NOMO-1 treated with DMSO at 0.1 percent for 48 hours (cell line): ENCODE results near the gene YKT6.
A peak's percentile ranks its signal among the peaks of the same experiment; 100 is the strongest.
"Not testable (repeated sequence)": the region's sequence is repeated elsewhere in the genome, so short reads cannot be mapped to it uniquely, and the experiment has no call there.

Source experiments
- DNase-seq: peaks from one replicate; lab custom pipeline; 2025; ENCODE audit not compliant: unreplicated experiment; lab: John Stamatoyannopoulos, UW

Gene YKT6

DNA sequence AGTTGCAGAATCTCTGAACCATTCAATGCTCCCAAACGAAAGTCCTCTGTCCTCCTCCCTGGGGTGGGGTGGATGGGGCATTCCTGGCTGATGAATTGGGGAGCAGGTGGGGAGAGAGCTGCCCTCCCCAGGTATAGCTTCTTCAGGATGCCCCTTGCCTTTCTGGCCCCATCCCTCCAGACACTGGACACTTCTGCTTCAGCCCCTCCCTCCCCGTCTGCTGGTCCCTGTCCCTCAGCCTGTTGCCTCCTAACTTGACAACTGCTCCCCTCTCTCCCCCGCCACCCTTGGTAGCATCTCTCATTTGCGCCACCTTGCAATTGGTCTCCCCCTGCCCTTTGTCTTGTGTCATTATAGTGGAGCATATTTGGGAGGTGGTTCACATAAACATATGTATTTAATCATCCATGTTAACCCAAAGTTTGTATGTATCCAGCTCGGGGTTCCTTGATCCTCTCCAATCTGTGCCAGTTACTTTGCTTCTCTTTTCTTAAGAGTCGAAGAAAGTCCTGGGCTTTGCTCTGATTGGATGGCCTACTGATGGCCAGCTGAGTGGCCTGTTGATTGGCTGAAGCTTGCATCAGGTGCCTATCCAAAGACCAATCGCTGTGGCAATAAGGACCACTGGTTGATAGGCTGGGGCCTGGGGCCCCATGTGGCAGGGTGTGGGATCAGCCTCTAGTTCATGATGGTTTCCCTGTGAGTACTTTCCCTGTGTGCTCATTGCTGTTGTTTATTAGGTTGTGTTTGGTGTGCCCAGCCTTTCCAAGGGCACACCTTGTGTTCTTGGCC, 7.6 kb upstream of the YKT6 start:
- no peak for DNase-seq

DNA sequence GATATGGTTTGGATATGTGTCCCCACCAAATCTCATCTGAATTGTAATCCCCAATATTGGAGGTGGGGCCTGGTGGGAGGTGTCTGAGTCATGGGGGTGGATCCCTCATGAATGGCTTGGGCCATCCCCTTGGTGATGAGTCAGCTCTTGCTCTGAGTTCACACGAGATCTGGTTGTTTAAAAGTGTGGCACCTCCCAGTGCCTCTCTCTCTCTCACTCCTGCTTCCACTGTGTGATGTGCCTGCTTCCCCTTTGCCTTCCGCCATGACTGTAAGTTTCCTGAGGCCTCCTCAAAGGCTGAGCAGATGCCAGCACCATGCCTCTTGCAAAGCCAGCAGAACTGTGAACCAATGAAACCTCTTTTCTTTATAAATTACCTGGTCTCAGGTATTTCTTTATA, 6.7 kb upstream of the YKT6 start:
- DNase-seq = no peak

- no peak for DNase-seq
Measured at GRCh38 chr7:44194562-44195145, 6.1 kb upstream of the YKT6 start.

DNA sequence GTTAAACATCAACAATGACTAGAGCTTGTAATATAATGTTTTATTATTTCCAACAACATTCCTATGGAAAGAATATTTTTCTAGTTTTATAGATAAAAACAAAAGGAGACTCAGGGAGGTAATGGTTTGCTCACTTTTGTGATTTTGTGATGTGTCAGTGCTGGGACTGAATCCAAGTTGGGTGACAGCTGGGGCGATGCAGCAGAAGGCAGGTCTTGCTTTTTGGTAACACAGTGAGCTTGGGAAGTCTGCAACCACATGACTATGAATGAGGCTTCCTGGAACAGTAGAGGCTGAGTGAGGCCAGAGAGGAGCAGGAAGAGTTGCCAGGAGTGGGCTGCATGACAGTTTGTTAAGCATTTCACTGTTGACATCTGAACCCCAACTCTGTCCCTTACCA, 4.9 kb upstream of the YKT6 start:
- DNase-seq = no peak

DNA sequence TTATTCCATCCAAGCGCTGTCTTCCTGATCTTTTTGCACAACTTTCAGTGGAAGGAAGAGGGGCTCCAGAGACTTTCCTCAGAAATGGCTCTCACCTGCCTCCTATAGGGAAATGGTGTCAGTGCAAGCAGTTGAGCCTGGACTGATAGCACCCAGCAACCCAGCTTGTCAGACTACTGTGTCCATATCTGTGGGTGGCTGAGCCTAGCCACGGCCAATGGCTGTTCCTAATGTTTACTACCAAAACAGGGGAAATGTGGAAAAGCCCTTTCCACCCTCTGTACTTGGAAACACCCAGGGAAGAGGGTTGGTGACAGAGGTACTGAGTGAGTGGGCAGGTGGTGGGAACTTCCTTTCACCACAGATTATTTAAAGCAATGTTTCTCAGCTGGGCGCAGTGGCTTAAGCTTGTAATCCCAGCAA, 4.3 kb upstream of the YKT6 start:
- peak; percentile 28 for DNase-seq

- DNase-seq = no peak
Measured at GRCh38 chr7:44197474-44197873, 3.3 kb upstream of the YKT6 start.

- DNase-seq = not testable (repeated sequence)
Measured at GRCh38 chr7:44200163-44200562, 615 bp upstream of the YKT6 start.

DNA sequence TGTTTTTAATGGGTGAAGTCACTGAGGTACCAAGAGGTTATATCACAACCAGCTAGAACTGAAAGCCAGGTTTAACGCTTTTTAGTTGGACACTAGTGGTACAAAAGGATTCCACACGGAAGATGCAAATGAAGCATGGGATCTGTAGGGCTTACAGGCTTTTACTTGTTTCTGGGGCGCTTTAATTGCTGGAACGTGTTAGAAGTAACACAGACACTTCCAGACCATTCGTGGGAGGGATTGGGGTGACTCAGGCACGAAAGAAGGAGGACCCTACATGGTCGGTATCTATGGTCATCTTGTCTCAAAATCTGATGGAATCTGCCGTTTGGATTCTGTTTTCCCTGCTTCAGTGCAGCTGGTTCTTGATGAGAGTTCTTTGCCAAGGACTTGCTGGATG, 1.0 kb downstream of the YKT6 start:
- no peak for DNase-seq

DNA sequence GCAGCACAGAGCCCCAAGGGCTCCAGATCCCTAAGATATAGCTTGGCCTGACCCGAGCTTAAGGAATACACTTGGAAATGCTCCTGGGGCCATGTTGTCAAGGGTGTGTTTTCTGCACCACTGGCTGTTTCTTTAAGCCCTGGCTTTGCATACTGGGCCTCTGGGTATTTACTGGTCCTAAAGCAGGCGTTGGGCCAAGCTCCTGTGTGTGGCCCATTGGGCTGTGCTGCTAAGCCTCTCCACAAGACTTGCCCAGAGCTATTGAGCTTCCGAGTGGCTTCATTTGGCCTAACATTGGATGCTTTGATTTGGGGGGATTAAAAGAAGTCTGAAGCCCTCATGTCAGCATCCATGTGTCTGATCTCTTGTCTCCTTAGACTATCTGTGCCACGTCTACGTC, 5.2 kb downstream of the YKT6 start:
- no peak for DNase-seq

DNA sequence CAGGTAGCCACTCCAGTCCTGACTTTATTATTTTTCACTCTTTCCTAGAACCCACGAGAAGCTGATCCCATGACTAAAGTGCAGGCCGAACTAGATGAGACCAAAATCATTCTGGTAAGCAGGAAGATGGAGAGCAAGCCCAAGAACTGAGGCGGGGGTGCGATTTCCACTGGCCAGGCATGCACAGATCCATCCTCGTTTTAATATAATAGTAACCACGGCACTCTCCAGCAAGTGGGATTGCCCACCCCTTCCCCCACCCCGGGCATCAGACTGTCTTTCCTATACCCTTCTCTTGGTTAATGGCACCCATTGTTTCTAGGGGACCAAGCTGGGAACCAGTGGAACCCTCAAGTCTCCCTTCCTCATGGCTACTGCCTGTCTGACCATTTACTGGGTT, 7.3 kb downstream of the YKT6 start:
- DNase-seq = no peak

- DNase-seq = no peak
Measured at GRCh38 chr7:44210107-44210506, 9.3 kb downstream of the YKT6 start.

DNA sequence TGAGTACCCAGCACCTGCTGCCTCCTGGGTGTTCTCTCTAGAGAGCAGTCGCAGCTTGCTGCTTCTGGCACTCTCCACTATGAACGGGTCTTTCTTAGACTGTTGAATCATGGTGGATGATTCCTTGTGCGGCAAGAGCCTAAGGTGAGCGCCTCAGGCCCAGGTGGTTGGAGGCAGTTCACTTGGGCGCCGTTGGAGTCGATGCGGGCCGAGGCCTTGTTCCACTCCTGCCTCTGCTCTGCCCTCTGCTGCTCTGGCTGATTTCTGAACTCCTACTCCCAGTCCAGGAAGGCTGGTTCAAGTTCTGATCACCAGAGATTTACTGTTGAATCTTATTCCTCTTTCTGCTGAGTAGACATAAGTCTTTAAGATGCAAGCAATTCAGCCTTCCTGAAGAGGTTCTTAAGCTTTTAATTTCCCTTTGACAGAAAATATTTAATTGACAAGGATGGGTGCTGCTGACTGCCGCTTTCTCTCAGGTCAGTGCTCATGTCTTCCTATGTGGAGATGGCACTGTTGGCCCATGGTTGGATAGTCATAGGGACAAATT, 10.4 kb downstream of the YKT6 start:
- no peak for DNase-seq

DNA sequence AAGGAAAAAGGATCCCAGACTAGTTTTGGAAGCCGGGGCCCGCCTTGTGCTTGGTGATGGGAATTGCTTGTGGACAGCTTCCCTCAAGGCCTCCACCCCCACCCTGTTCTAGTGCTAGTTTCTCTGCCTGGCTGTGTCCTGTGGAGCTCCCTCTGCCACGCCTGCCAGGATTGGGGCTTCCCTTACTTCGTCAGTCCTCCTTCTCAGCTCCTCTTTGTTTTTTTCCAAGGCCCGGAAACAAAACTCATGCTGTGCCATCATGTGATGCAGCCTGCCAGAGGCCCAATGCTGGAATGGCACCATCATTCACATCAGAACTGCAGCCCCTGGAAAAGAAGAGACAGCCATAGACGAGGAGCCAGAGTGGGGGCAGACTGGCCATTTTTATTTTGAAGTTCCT, 11.2 kb downstream of the YKT6 start:
- no peak for DNase-seq

GRCh38 chr7:44212581-44213184, 11.9 kb downstream of the YKT6 start:
- DNase-seq = no peak

DNA sequence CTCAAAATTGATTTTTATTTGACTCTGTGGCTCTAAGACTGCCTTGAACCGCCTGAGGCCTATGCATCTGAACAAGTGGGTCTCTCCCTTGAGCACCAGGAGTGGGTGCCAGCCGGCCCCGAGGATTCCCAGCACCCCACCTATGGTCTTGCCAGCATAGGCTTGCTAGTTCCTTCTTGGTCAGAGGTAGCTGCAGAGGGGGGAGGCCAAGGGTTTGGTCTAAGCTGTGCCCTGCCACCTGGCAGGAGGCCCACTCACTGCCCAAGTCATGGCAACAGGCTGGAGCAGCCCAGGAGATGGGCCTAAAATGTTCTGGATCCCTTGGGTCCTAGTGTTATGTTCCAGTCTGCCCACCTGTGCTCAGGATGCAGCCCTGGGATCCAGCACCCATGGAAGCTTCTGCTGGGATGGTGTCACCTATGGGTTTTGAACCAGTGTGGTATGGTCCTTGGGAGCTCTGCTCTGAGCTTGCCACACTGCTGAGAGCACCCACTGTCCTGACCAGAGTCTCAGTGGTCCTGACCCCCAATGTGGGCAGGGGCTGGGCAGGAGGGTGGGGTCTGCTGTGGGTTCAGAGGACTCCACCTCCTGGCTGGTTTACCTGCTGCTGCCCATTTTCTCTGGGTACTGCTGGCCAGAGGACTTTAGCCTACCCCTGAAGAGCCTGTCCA, 12.6 kb downstream of the YKT6 start:
- no peak for DNase-seq

- DNase-seq = peak; percentile 55
Measured at GRCh38 chr7:44213877-44214388, 13.2 kb downstream of the YKT6 start.

GRCh38 chr7:44215531-44215930, 14.8 kb downstream of the YKT6 start:
- DNase-seq = no peak

DNA sequence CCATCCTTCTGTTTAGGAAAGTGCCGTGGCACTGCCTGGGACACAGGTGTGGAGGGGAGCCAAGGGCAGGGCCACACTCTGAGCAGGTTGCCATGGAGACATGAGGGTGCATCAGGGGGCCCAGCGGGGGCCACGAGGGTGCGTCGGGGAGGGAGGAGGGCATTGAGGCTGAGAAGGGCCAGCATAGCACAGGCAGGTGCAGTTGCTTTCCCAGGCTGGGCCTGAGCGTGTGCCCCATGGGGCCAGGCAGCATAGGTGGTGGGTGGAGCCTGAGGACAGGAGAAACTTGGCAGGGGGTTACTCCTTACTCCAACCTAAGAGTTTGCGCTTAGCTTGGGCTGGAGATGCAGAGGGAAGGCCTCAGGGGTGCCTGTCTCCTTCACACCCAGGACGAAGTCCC, 15.2 kb downstream of the YKT6 start:
- no peak for DNase-seq

DNA sequence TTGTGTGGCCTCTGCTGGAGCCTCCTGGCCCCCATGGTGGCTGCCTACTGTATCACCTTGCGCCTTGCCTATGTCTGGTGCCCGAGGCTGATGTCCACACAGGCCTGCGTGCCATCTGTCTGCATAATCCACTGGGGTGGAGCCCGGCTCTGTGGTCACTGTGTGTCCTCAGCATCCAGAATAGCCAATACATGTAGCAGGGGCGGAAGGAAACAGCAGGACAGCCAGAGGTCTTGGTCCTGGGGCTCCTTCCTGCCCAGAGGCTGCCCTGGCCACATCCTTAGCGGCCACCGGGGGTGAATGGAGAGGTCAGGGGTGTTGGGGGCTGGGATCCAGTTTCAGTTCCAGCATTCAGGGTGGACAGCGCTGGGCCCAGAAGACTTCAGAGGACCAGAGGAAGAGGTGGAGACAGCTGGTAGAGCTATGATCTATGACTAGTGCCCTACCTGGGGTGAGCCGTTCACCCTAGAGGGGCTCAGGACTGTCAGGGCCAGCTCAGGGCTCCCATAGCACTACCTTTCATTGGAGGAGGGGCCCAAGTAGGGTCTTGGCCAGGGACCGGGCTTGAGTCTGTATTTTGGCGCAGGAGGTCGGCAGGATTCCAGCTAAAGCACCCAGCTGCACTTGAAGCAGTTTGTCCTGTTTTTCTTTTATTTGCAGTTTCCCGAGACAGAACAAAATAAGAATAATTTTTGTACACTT, 15.9 kb downstream of the YKT6 start:
- DNase-seq = no peak

- no peak for DNase-seq
Measured at GRCh38 chr7:44217223-44217714, 16.5 kb downstream of the YKT6 start.
